Mesangial cell (primary cell): ENCODE measurements around the gene C17orf107. TPM values are rescaled to one million over a fixed set of nuclear protein-coding genes. Genes with fewer than 3 reads are reported as not detected.

Source experiments
- total RNA-seq: library from RNA; depleted of rRNA; stranded (reverse); fragments of >200 nt; gene quantifications from 2 replicates; pipeline ENCODE4 v1.2.3, GENCODE V29; 2015

C17orf107 gene
- 1.8 and 8.4 TPM in 2 replicates for total RNA-seq

GRCh38 chr17:4899341-4900230, at the start of gene C17orf107:
Gene C17orf107, plus strand, starts transcription at chr17:4899536. Its CDS starts 227 bp downstream, at chr17:4899763.

GRCh38 chr17:4903051-4903818, 3.9 kb downstream of the C17orf107 start, which contains the start of gene CHRNE:
Gene CHRNE, minus strand, starts transcription at chr17:4903098. Its CDS starts 35 bp downstream, at chr17:4903063.

GRCh38 chr17:4931963-4932362, 32.6 kb downstream of the C17orf107 start, which contains the start of gene GP1BA:
Gene GP1BA, plus strand, starts transcription at chr17:4932277. Its CDS starts 328 bp downstream, at chr17:4932605.

GRCh38 chr17:4939796-4940554, 40.6 kb downstream of the C17orf107 start, which contains the start of the genes RNF167 and SLC25A11:
Gene RNF167, plus strand, starts transcription at chr17:4940268. Its CDS starts 642 bp downstream, at chr17:4940910.
Gene SLC25A11, minus strand, starts transcription at chr17:4940046. Its CDS starts 136 bp downstream, at chr17:4939910.

GRCh38 chr17:4948166-4948930, 49.0 kb downstream of the C17orf107 start, which contains the start of gene PFN1:
Gene PFN1, minus strand, starts transcription at chr17:4948530. Its CDS starts 136 bp downstream, at chr17:4948394.

GRCh38 chr17:4950746-4951204, 51.4 kb downstream of the C17orf107 start, which contains the start of gene ENO3:
Gene ENO3, plus strand, starts transcription at chr17:4951119. Its CDS starts 711 bp downstream, at chr17:4951830.

Other genes starting within 250 kb of the C17orf107 start
- gene PELP1, start 195.4 kb upstream of the C17orf107 start, total RNA-seq: 51.6 and 56.2 TPM in 2 replicates
- 9.0 and 10.3 TPM in 2 replicates for gene ARRB2, start 188.9 kb upstream of the C17orf107 start, total RNA-seq
- gene MED11, start 168.1 kb upstream of the C17orf107 start, total RNA-seq: 17.1 and 22.3 TPM in 2 replicates
- gene ZMYND15, start 159.7 kb upstream of the C17orf107 start, total RNA-seq: 0.13 and 0.16 TPM in 2 replicates
- gene CXCL16, start 159.6 kb upstream of the C17orf107 start, total RNA-seq: 2.1 and 10.4 TPM in 2 replicates
- not detected in 2 replicates for gene TM4SF5, start 127.7 kb upstream of the C17orf107 start, total RNA-seq
- 1.1 TPM in 1 of 2 replicates, not detected in the other for gene VMO1, start 113.2 kb upstream of the C17orf107 start, total RNA-seq
- gene GLTPD2, start 110.6 kb upstream of the C17orf107 start, total RNA-seq: 0.49 TPM in 1 of 2 replicates, not detected in the other
- gene PSMB6, start 103.4 kb upstream of the C17orf107 start, total RNA-seq: 181 and 242 TPM in 2 replicates
- gene PLD2, start 92.4 kb upstream of the C17orf107 start, total RNA-seq: 13.5 and 30.9 TPM in 2 replicates
- gene MINK1, start 66.2 kb upstream of the C17orf107 start, total RNA-seq: 18.9 and 22.6 TPM in 2 replicates
- gene CHRNE, start 3.6 kb downstream of the C17orf107 start, total RNA-seq: 0.16 and 1.4 TPM in 2 replicates
- not detected in 2 replicates for gene GP1BA, start 32.7 kb downstream of the C17orf107 start, total RNA-seq
- 66.6 and 80.7 TPM in 2 replicates for gene SLC25A11, start 40.5 kb downstream of the C17orf107 start, total RNA-seq
- gene RNF167, start 40.7 kb downstream of the C17orf107 start, total RNA-seq: 53.3 and 56.0 TPM in 2 replicates
- gene PFN1, start 49.0 kb downstream of the C17orf107 start, total RNA-seq: 1,852 and 3,641 TPM in 2 replicates
- gene ENO3, start 51.6 kb downstream of the C17orf107 start, total RNA-seq: 2.0 and 5.2 TPM in 2 replicates
- gene SPAG7, start 68.3 kb downstream of the C17orf107 start, total RNA-seq: 41.7 and 55.0 TPM in 2 replicates
- 21.5 and 30.9 TPM in 2 replicates for gene CAMTA2, start 88.1 kb downstream of the C17orf107 start, total RNA-seq
- 0.33 and 2.0 TPM in 2 replicates for gene INCA1, start 98.0 kb downstream of the C17orf107 start, total RNA-seq
- gene KIF1C, start 98.4 kb downstream of the C17orf107 start, total RNA-seq: 68.6 and 71.5 TPM in 2 replicates
- gene SLC52A1, start 135.9 kb downstream of the C17orf107 start, total RNA-seq: under 0.01 TPM in 1 of 2 replicates, not detected in the other
- 0.81 and 2.2 TPM in 2 replicates for gene ZFP3, start 178.9 kb downstream of the C17orf107 start, total RNA-seq
- gene ZNF232, start 212.3 kb downstream of the C17orf107 start, total RNA-seq: 3.6 and 5.6 TPM in 2 replicates
- gene USP6, start 216.5 kb downstream of the C17orf107 start, total RNA-seq: not detected in 2 replicates